KMS-11 (cell line): ENCODE results near the gene OLIG1.

ENCODE experiments used
- H2AFZ ChIP-seq: fragments of 200-600 bp; sonication (generic); 2 replicates; pipeline ENCODE4 v1.6.1; 2016; ENCODE audit warnings: antibody characterized with exemption, mixed run types, low read depth
- H3K27ac ChIP-seq: fragments of 200-600 bp; sonication (generic); 2 replicates; pipeline ENCODE4 v1.6.1; 2016; ENCODE audit warnings: mild to moderate bottlenecking, mixed run types
- H3K27me3 ChIP-seq: fragments of 200-600 bp; sonication (generic); 2 replicates; pipeline ENCODE4 v1.6.1; 2017; ENCODE audit warnings: mild to moderate bottlenecking, low read depth, mixed run types, moderate library complexity; ENCODE audit not compliant: insufficient read depth
- H3K36me3 ChIP-seq: fragments of 200-600 bp; sonication (generic); 2 replicates; pipeline ENCODE4 v1.6.1; 2017; ENCODE audit warnings: mild to moderate bottlenecking, mixed run types; ENCODE audit not compliant: insufficient read depth
- H3K4me1 ChIP-seq: fragments of 200-600 bp; sonication (generic); 2 replicates; pipeline ENCODE4 v1.6.1; 2016; ENCODE audit warnings: mild to moderate bottlenecking, low read depth, mixed run types; ENCODE audit not compliant: poor library complexity, severe bottlenecking
- H3K4me2 ChIP-seq: fragments of 200-600 bp; sonication (generic); 2 replicates; pipeline ENCODE4 v1.7.0; 2016; ENCODE audit warnings: mild to moderate bottlenecking, mixed run types
- H3K4me3 ChIP-seq: fragments of 200-600 bp; sonication (generic); IDR thresholded peaks from 2 replicates; pipeline ENCODE4 v1.6.1; 2017; ENCODE audit warnings: low read depth, low read length, mixed read lengths; ENCODE audit not compliant: insufficient read depth
- H3K79me2 ChIP-seq: fragments of 200-600 bp; sonication (generic); 2 replicates; pipeline ENCODE4 v1.6.1; 2016; ENCODE audit warnings: low read depth, mixed run types; ENCODE audit not compliant: insufficient read depth
- H3K9ac ChIP-seq: fragments of 200-600 bp; sonication (generic); 2 replicates; pipeline ENCODE4 v1.6.1; 2016; ENCODE audit warnings: mild to moderate bottlenecking, mixed run types
- H4K20me1 ChIP-seq: fragments of 200-600 bp; sonication (generic); 2 replicates; pipeline ENCODE4 v1.6.1; 2016; ENCODE audit warnings: mild to moderate bottlenecking, mixed run types; ENCODE audit not compliant: insufficient read depth
- CTCF ChIP-seq: fragments of 200-600 bp; sonication (generic); conservative IDR thresholded peaks from 2 replicates; pipeline ENCODE4 v1.6.1; 2017; ENCODE audit warnings: low read depth, mild to moderate bottlenecking, antibody characterized with exemption, low read length, moderate library complexity, mixed read lengths

OLIG1 gene

DNA sequence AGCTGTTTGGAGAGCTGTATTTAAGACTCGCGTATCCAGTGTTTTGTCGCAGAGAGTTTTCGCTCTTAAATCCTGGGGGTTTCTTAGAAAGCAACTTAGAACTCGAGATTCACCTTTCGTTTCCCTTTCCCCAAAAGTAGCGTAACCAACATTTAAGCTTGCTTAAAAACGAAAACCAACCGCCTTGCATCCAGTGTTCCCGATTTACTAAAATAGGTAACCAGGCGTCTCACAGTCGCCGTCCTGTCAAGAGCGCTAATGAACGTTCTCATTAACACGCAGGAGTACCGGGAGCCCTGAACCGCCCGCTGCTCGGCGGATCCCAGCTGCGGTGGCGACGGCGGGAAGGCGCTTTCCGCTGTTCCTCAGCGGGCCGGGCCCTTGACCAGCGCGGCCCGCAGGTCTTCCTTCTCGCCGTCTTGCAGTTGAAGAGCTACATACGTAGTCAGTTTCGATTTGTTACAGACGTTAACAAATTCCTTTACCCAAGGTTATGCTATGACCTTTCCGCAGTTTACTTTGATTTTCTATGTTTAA is 1.9 kb downstream of the OLIG1 start:
- Histone ChIP-seq H3K79me2 (no peaks in the 10 kb centered on the region), H3K27ac (no peak overlapping the region), H3K4me3 (no peak overlapping the region), H3K27me3 (no peaks in the 10 kb centered on the region), H3K4me1 (peaks cover 43% of the 10 kb centered on the region), H2AFZ (peak overlapping the region; percentile 42; the same call in 1 of the 2 replicates), H3K9ac (peak overlapping the region; percentile 50; the same call in 1 of the 2 replicates), H3K36me3 (no peaks in the 10 kb centered on the region), H3K4me2 (peak overlapping the region; percentile 40), H4K20me1 (no peaks in the 10 kb centered on the region)
- TF ChIP-seq CTCF: no peak

- Histone ChIP-seq H4K20me1 (no peaks in the 10 kb centered on the region), H3K27ac (no peak overlapping the region), H3K27me3 (no peaks in the 10 kb centered on the region), H3K36me3 (no peaks in the 10 kb centered on the region), H3K4me2 (no peak overlapping the region), H3K4me1 (peaks cover 45% of the 10 kb centered on the region), H3K9ac (no peak overlapping the region), H3K4me3 (no peak overlapping the region), H2AFZ (no peak overlapping the region), H3K79me2 (no peaks in the 10 kb centered on the region)
- TF ChIP-seq CTCF: no peak
Measured at GRCh38 chr21:33073636-33074035, 3.7 kb downstream of the OLIG1 start.

GRCh38 chr21:33075128-33075527 is 5.2 kb downstream of the OLIG1 start:
- H3K27me3 ChIP-seq: no peaks in the 10 kb centered on the region
- no peaks in the 10 kb centered on the region for H3K79me2 ChIP-seq
- H4K20me1 ChIP-seq: no peaks in the 10 kb centered on the region
- no peak for TF ChIP-seq CTCF
- H3K4me3 ChIP-seq: no peak overlapping the region
- H3K4me2 ChIP-seq: no peak overlapping the region
- H3K36me3 ChIP-seq: no peaks in the 10 kb centered on the region
- H3K27ac ChIP-seq: no peak overlapping the region
- no peak overlapping the region for H2AFZ ChIP-seq
- H3K9ac ChIP-seq: no peak overlapping the region
- H3K4me1 ChIP-seq: peaks cover 52% of the 10 kb centered on the region

DNA sequence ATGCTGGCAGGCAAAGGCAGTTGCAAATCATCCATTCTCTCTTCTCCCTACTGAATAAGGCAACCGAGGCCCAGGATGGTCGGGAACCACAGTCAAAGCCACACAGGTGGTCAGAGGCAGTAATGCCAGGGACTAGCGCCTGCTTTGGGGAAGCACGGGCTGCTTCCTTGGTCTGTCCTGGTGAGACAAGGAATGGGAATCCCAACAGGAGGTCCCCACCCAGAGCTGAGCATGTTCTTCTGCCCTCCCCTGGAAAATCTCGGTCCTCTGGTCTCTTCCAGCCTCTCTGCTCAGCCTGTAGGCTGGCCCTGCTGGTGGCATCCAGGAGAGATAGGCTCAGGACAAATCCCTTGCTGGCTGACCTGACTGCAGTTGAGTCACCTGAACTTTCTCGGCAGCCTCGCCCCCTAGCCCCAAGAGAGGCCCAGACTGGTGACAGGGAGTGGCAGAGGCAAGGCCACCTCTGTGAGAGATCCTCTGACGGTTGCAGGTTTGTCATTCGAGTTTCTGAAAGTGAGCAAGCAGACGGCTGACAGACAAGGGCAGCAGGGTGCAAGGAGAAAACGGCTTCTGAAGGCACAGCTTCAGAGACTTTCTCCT is 5.8 kb downstream of the OLIG1 start:
- Histone ChIP-seq H3K4me3 (no peak overlapping the region), H3K4me2 (peak overlapping the region; percentile 89), H2AFZ (peak overlapping the region; percentile 62), H3K4me1 (peaks cover 57% of the 10 kb centered on the region), H3K27ac (peak overlapping the region; percentile 57), H4K20me1 (no peaks in the 10 kb centered on the region), H3K79me2 (no peaks in the 10 kb centered on the region), H3K27me3 (no peaks in the 10 kb centered on the region), H3K36me3 (no peaks in the 10 kb centered on the region), H3K9ac (peak overlapping the region; percentile 36; the same call in 1 of the 2 replicates)
- no peak for TF ChIP-seq CTCF
